Gastrocnemius medialis (tissue), 4 donors: ENCODE measurements around the gene GPR180.

Experiments used
- CTCF ChIP-seq, 5 experiments: fragments of 450-650 bp in 3 of 5; fragments of 200-600 bp in 2 of 5; sonication (generic) in 2 of 5; IDR thresholded peaks in 4 of 5; conservative IDR thresholded peaks in 1 of 5; 1 replicate in 4 of 5; 2 replicates in 1 of 5; pipeline ENCODE4 v1.5.1; 2016 to 2019; ENCODE audit warnings: antibody characterized with exemption in 5 of 5, mild to moderate bottlenecking in 3 of 5, moderate library complexity in 3 of 5
- POLR2A ChIP-seq, 2 donors: fragments of 450-650 bp; IDR thresholded peaks; one replicate each; pipeline ENCODE4 v1.6.1; 2017; ENCODE audit warnings: antibody characterized with exemption in 2 of 2, mild to moderate bottlenecking in 2 of 2, moderate library complexity in 2 of 2

GRCh38 chr13:94569615-94570014 lies 32.0 kb upstream of the GPR180 start:
- TF ChIP-seq CTCF (IDR thresholded peaks at IDR 0.05 in 4 of 5, conservative IDR thresholded peaks at IDR 0.05 in 1 of 5), result no peak
- no peak for TF ChIP-seq POLR2A (IDR thresholded peaks at IDR 0.05)
